Stomach (tissue), 9 donors: ENCODE data around the gene ACTN4. TPM values are rescaled to one million over a fixed set of nuclear protein-coding genes. Genes with fewer than 3 reads are reported as not detected.

Source experiments
- DNase-seq, 2 donors: peaks; one replicate each; pipeline versions ENCODE4 v3.0.0 to v3.0.0-alpha.2; 2013 to 2019
- H3K27ac ChIP-seq, 5 donors: fragments of 200-600 bp in 4 of 5; sonication (generic) in 4 of 5; one replicate each; pipeline ENCODE4 v1.5.1; 2013 to 2019; ENCODE audit warnings: mild to moderate bottlenecking in 1 of 5, moderate library complexity in 1 of 5
- H3K27me3 ChIP-seq, 3 donors: fragments of 200-600 bp; sonication (generic); one replicate each; pipeline ENCODE4 v1.5.1; 2017 to 2019; ENCODE audit warnings: mixed run types in 1 of 3
- H3K36me3 ChIP-seq, 4 donors: fragments of 200-600 bp; sonication (generic); 1 replicate in 3 of 4; 2 replicates in 1 of 4; pipeline ENCODE4 v1.5.1; 2016 to 2019
- H3K4me1 ChIP-seq, 4 donors: fragments of 200-600 bp; sonication (generic); one replicate each; pipeline ENCODE4 v1.5.1; 2016 to 2019
- H3K4me3 ChIP-seq, 4 donors: fragments of 200-600 bp; sonication (generic) in 3 of 4; one replicate each; pipeline ENCODE4 v1.5.1; 2016 to 2019; ENCODE audit warnings: mild to moderate bottlenecking in 1 of 4
- H3K9me3 ChIP-seq, 4 donors: fragments of 200-600 bp; sonication (generic); one replicate each; pipeline ENCODE4 v1.5.1; 2016 to 2019
- EP300 ChIP-seq: sonication (generic); formaldehyde crosslinking; IDR thresholded peaks from one replicate; pipeline ENCODE4 v1.6.1; 2017; ENCODE audit warnings: antibody characterized with exemption
- POLR2A ChIP-seq, 4 donors: fragments of 450-650 bp; IDR thresholded peaks; one replicate each; pipeline ENCODE4 v1.6.1; 2016; ENCODE audit warnings: antibody characterized with exemption in 4 of 4, control low read depth in 2 of 4, mild to moderate bottlenecking in 1 of 4, moderate library complexity in 1 of 4
- POLR2AphosphoS5 ChIP-seq, 3 donors: sonication (generic); formaldehyde crosslinking; IDR thresholded peaks; one replicate each; pipeline ENCODE4 v1.6.1; 2016; ENCODE audit warnings: antibody characterized with exemption in 3 of 3
- WGBS, 5 donors: extraction: QIAGEN DNeasy Blood & Tissue Kit in 3 of 5; methylation state at CpG; one replicate each; pipeline versions ENCODE4 v1.1.5 to v1.1.7; 2013 to 2018; 5-methylcytosine and 5-hydroxymethylcytosine counted together
- intact Hi-C: fragments of 100-400 bp; cut with DNase I; formaldehyde crosslinking; loops from one replicate; pipeline ENCODE4 v1.15.1; 2023; ENCODE audit warnings: low total_unique reads
- polyA plus RNA-seq, 3 donors: library from polyadenylated mRNA; stranded (reverse); fragments of 200-250 nt; gene quantifications; one replicate each; pipeline ENCODE4 v1.2.3, GENCODE V29; 2013
- total RNA-seq, 5 donors: library from RNA; depleted of rRNA; stranded (reverse); fragments of >200 nt; gene quantifications; one replicate each; pipeline versions ENCODE4 v1.1.0 to v1.2.3, GENCODE V29; 2014 to 2016
- TF ChIP-seq, protein P1 (sequence below), 7 experiments: fragments of 450-650 bp in 4 of 7; fragments of 200-600 bp in 3 of 7; sonication (generic) in 3 of 7; IDR thresholded peaks; one replicate each; pipeline ENCODE4 v1.5.1; 2016 to 2019; ENCODE audit warnings: antibody characterized with exemption in 7 of 7, control low read depth in 2 of 7, mild to moderate bottlenecking in 1 of 7
- donor health status: healthy with polysubstance abuse.
- donor health status: Bipolar disorder and iron deficiency.
- donor health status: healthy.

The ACTN4 gene
- total and polyA plus RNA-seq, 8 donors, result 55.3 to 343 (median 261) TPM

DNA sequence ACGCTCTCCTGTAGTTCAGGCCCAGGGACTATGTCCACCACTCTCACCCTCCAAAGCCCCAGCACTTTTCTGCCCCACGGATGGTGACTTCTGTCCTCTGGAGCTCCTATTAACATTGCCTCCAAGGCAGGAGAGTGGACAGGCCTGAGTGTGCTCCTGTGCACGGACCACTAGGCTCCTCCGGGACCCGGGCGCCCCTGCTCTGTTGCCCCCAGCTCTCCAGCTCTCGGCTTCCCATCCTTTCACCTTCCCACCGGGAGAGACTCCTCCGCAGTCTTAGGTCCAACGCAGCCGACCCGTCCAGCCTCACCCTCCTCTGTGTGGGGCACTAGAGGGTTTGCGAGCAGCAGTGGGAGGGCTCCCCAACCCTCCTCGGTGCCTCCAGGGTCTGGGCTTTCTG lies 66.4 kb downstream of the ACTN4 start:
- DNase-seq, result no peak
- H3K4me1 ChIP-seq, result peaks cover 62 to 86% (median 70%) of the 10 kb centered on the region in 4 donors
- H3K36me3 ChIP-seq, result peaks cover 82 to 100% (median 99%) of the 10 kb centered on the region in 4 donors
- intact Hi-C loops, result no loop called here
- H3K9me3 ChIP-seq, result no peaks in the 10 kb centered on the region
- H3K27ac ChIP-seq, result peak overlapping the region; percentile 68 to 88 (median 76)
- no peak overlapping the region for H3K4me3 ChIP-seq
- H3K27me3 ChIP-seq, result no peaks in the 10 kb centered on the region
- 69 to 89% (median 80%) methylated on average over 13 to 14 of the region's 14 CpGs for WGBS, 5 donors
- TF ChIP-seq EP300 (no peak), POLR2A (IDR thresholded peaks at IDR 0.05) (no peak), POLR2AphosphoS5 (IDR thresholded peaks at IDR 0.05) (no peak)
- TF ChIP-seq, protein P1, sequence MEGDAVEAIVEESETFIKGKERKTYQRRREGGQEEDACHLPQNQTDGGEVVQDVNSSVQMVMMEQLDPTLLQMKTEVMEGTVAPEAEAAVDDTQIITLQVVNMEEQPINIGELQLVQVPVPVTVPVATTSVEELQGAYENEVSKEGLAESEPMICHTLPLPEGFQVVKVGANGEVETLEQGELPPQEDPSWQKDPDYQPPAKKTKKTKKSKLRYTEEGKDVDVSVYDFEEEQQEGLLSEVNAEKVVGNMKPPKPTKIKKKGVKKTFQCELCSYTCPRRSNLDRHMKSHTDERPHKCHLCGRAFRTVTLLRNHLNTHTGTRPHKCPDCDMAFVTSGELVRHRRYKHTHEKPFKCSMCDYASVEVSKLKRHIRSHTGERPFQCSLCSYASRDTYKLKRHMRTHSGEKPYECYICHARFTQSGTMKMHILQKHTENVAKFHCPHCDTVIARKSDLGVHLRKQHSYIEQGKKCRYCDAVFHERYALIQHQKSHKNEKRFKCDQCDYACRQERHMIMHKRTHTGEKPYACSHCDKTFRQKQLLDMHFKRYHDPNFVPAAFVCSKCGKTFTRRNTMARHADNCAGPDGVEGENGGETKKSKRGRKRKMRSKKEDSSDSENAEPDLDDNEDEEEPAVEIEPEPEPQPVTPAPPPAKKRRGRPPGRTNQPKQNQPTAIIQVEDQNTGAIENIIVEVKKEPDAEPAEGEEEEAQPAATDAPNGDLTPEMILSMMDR (IDR thresholded peaks at IDR 0.05), result no peak

DNA sequence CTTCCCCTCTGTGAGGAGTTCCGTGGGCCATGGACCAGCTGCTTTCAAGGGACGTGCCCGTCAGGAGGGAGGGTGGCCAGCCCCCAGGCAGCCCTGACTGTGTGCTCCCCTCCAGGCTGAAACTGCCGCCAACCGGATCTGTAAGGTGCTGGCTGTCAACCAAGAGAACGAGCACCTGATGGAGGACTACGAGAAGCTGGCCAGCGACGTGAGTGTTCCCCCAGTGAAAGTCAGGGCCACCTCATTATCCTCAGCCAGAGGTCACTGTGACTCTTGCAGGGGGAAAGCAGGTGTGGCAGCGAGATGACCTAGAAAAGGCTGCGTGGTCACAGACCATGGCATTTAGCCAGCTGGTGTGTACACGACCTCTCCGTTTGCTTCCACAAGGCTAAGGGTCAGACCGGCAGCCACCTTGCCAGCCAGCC lies 66.9 kb downstream of the ACTN4 start:
- Histone ChIP-seq H3K27me3 (no peaks in the 10 kb centered on the region), H3K9me3 (no peaks in the 10 kb centered on the region), H3K4me1 (peaks cover 67 to 86% (median 72%) of the 10 kb centered on the region in 4 donors), H3K27ac (peak overlapping the region; percentile 68 to 88 (median 76)), H3K36me3 (peaks cover 80 to 100% (median 99%) of the 10 kb centered on the region in 4 donors), H3K4me3 (no peak overlapping the region)
- TF ChIP-seq EP300 (no peak), POLR2AphosphoS5 (IDR thresholded peaks at IDR 0.05) (peak in 2 of 3 donors; percentile 37 to 82)
- peak; percentile 76 to 83 for DNase-seq
- intact Hi-C loops, result no loop called here
- whole genome bisulfite sequencing, 5 donors, result 35 to 56% (median 53%) methylated on average over 11 to 14 of the region's 14 CpGs

DNA sequence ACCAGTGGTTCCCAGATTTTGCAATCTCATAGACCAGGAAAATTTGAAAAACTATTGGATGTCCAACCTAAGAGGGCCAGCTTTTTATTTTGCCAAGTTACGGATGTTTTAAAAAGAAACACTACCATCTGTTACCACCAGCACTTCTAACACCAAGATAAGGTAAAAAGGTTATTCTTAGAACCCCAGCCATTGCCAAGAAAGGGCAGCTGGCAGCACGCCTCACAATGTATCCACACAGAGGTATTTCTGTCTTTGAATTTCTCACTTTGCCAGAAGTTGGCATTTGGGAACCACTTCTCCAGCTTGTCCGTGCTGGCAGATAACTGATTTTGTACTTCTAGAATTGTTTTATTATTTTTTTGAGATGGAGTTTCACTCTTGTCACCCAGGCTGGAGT lies 68.1 kb downstream of the ACTN4 start:
- Histone ChIP-seq H3K27me3 (no peaks in the 10 kb centered on the region), H3K36me3 (peaks cover 76 to 100% (median 99%) of the 10 kb centered on the region in 4 donors), H3K9me3 (no peaks in the 10 kb centered on the region), H3K4me1 (peaks cover 69 to 86% (median 73%) of the 10 kb centered on the region in 4 donors), H3K27ac (peak overlapping the region in 4 of 5 donors; percentile 68 to 88 (median 74)), H3K4me3 (no peak overlapping the region)
- WGBS, 5 donors, result 38 to 60% (median 49%) methylated on average over 3 of the region's 3 CpGs
- intact Hi-C loops, result no loop called here
- peak in 1 of 3 donors; percentile 39 for TF ChIP-seq POLR2AphosphoS5 (IDR thresholded peaks at IDR 0.05)
- TF ChIP-seq, protein P1 (IDR thresholded peaks at IDR 0.05), result no peak
- DNase-seq, result peak in 1 of 2 donors; percentile 86

DNA sequence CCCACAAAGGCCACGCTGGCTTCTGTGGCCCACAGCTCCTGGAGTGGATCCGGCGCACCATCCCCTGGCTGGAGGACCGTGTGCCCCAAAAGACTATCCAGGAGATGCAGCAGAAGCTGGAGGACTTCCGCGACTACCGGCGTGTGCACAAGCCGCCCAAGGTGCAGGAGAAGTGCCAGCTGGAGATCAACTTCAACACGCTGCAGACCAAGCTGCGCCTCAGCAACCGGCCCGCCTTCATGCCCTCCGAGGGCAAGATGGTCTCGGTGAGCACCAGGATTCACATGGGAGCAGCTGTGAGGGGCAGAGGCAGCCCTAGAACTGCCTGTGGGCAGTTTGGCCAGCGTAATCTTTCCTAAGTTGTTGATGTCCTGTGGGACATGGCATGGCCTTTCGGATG lies 69.6 kb downstream of the ACTN4 start:
- Histone ChIP-seq H3K4me1 (peaks cover 58 to 86% (median 74%) of the 10 kb centered on the region in 4 donors), H3K9me3 (no peaks in the 10 kb centered on the region), H3K27ac (peak overlapping the region in 1 of 5 donors; percentile 88), H3K4me3 (no peak overlapping the region), H3K36me3 (peaks cover 70 to 100% (median 99%) of the 10 kb centered on the region in 4 donors), H3K27me3 (no peaks in the 10 kb centered on the region)
- TF ChIP-seq EP300 (no peak), POLR2A (IDR thresholded peaks at IDR 0.05) (no peak), POLR2AphosphoS5 (IDR thresholded peaks at IDR 0.05) (no peak)
- TF ChIP-seq, protein P1 (IDR thresholded peaks at IDR 0.05), result no peak
- DNase-seq, result no peak
- intact Hi-C loops, result no loop called here
- WGBS, 5 donors, result 93 to 96% (median 94%) methylated on average over 2 to 17 of the region's 17 CpGs

DNA sequence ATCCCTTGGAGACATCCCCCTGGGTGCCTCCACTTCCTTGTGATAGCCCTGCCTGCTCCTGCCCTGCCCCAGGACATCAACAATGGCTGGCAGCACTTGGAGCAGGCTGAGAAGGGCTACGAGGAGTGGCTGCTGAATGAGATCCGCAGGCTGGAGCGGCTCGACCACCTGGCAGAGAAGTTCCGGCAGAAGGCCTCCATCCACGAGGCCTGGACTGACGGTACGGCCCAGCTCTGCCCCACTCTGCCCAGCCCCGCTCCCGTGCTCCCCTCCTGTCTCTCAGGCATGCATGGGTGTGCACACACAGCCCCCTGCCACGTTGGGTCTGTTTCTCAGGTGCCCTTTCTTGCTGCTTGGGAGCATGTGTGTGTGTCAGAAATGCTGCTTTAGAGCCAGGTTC lies 70.4 kb downstream of the ACTN4 start:
- Histone ChIP-seq H3K27ac (peak overlapping the region in 3 of 5 donors; percentile 78 to 88 (median 86)), H3K36me3 (peaks cover 75 to 100% (median 99%) of the 10 kb centered on the region in 4 donors)
- WGBS, 5 donors, result 86 to 97% (median 89%) methylated on average over 6 to 11 of the region's 11 CpGs

More for the DNA sequence above, 70.4 kb downstream of the ACTN4 start:
- Histone ChIP-seq H3K4me3 (no peak overlapping the region), H3K27me3 (no peaks in the 10 kb centered on the region), H3K9me3 (no peaks in the 10 kb centered on the region), H3K4me1 (peaks cover 50 to 86% (median 73%) of the 10 kb centered on the region in 4 donors)
- TF ChIP-seq, protein P1 (IDR thresholded peaks at IDR 0.05), result no peak
- TF ChIP-seq POLR2A (IDR thresholded peaks at IDR 0.05), result no peak
- no peak for TF ChIP-seq POLR2AphosphoS5 (IDR thresholded peaks at IDR 0.05)
- no peak for TF ChIP-seq EP300
- no peak for DNase-seq
- intact Hi-C loops, result no loop called here
